B cell (primary cell): ENCODE results near the gene KCTD12. TPM values are rescaled to one million over a fixed set of nuclear protein-coding genes. Genes with fewer than 3 reads are reported as not detected.

Experiments
- ATAC-seq: fragments of 200-7000 bp; cut with Tn5 transposase; one replicate; pipeline ENCODE4 v1.10.0; 2021; ENCODE audit warnings: low read depth, mild to moderate bottlenecking, moderate number of reproducible peaks, moderate library complexity
- CTCF ChIA-PET: fragments of 350-600 bp; sonication (Branson Sonifier 250); formaldehyde crosslinking; loops from one replicate; lab custom pipeline; 2021; ENCODE audit warnings: antibody characterized with exemption, inconsistent platforms; lab: Charles Lee
- POLR2A ChIA-PET: fragments of 350-600 bp; sonication (Branson Sonifier 250); formaldehyde crosslinking; loops from one replicate; lab custom pipeline; 2021; ENCODE audit warnings: antibody characterized with exemption; lab: Charles Lee
- DNase-seq: peaks from one replicate; pipeline ENCODE4 v3.0.0; 2013
- H2AFZ ChIP-seq: 2 replicates; pipeline ENCODE4 v1.6.1; 2012; ENCODE audit warnings: mild to moderate bottlenecking, low read depth, low read length; ENCODE audit not compliant: insufficient read depth, poor library complexity, severe bottlenecking
- H3K27ac ChIP-seq, 2 donors: 1 replicate in 1 of 2; 2 replicates in 1 of 2; pipeline ENCODE4 v1.5.1; 2012 to 2013; ENCODE audit warnings: low read length in 2 of 2, mild to moderate bottlenecking in 2 of 2, moderate library complexity in 1 of 2
- H3K27me3 ChIP-seq, 4 experiments: fragments of 200-600 bp in 1 of 4; sonication (generic) in 1 of 4; replicated peaks in 1 of 4; 1 replicate in 2 of 4; 2 replicates in 2 of 4; pipeline versions ENCODE4 v1.6.1 to v1.7.0; 2013 to 2016; ENCODE audit warnings: low read length in 3 of 4, mild to moderate bottlenecking in 2 of 4, mixed read lengths in 1 of 4, moderate library complexity in 1 of 4; ENCODE audit not compliant: insufficient read depth in 4 of 4, control insufficient read depth in 3 of 4; ENCODE audit errors: control extremely low read depth in 1 of 4
- H3K36me3 ChIP-seq, 2 experiments: replicated peaks in 1 of 2; 1 replicate in 1 of 2; 2 replicates in 1 of 2; pipeline versions ENCODE4 v1.6.1 to v1.7.1; 2013; ENCODE audit warnings: low read length in 1 of 2; ENCODE audit not compliant: insufficient read depth in 2 of 2, control insufficient read depth in 1 of 2; ENCODE audit errors: control extremely low read depth in 1 of 2, extremely low read depth in 1 of 2
- H3K4me1 ChIP-seq, 2 donors: fragments of 200-600 bp in 1 of 2; sonication (generic) in 1 of 2; 1 replicate in 1 of 2; 2 replicates in 1 of 2; pipeline versions ENCODE4 v1.5.1 to v1.6.1; 2013 to 2017; ENCODE audit warnings: low read length in 2 of 2; ENCODE audit not compliant: control insufficient read depth in 2 of 2, insufficient read depth in 2 of 2
- H3K4me2 ChIP-seq: replicated peaks from 2 replicates; pipeline ENCODE3; 2012; ENCODE audit warnings: mild to moderate bottlenecking, low read depth, low read length; ENCODE audit not compliant: poor library complexity, severe bottlenecking
- H3K4me3 ChIP-seq, 5 experiments: fragments of 200-600 bp in 1 of 5; sonication (generic) in 1 of 5; 1 replicate in 3 of 5; 2 replicates in 2 of 5; pipeline versions ENCODE4 v1.5.1 to v1.7.0; 2011 to 2016; ENCODE audit warnings: low read length in 4 of 5, mild to moderate bottlenecking in 4 of 5, low read depth in 2 of 5, control low read depth in 1 of 5, moderate library complexity in 1 of 5; ENCODE audit not compliant: insufficient read depth in 1 of 5; ENCODE audit errors: control extremely low read depth in 1 of 5, extremely low read depth in 1 of 5
- H3K79me2 ChIP-seq: fragments of 200-600 bp; sonication (generic); one replicate; pipeline ENCODE4 v1.6.0; 2016; ENCODE audit warnings: low read length; ENCODE audit not compliant: control insufficient read depth, insufficient read depth
- H3K9ac ChIP-seq: fragments of 200-600 bp; sonication (generic); 2 replicates; pipeline ENCODE4 v1.6.1; 2017; ENCODE audit warnings: mild to moderate bottlenecking, low read length, moderate library complexity
- H3K9me3 ChIP-seq, 3 donors: one replicate each; pipeline versions ENCODE4 v1.6.1 to v1.7.1; 2013; ENCODE audit warnings: low read length in 2 of 3; ENCODE audit not compliant: control insufficient read depth in 2 of 3, insufficient read depth in 1 of 3; ENCODE audit errors: control extremely low read depth in 1 of 3
- H4K20me1 ChIP-seq: 2 replicates; pipeline ENCODE4 v1.6.0; 2012; ENCODE audit warnings: mild to moderate bottlenecking, low read length; ENCODE audit not compliant: insufficient read depth, control insufficient read depth, poor library complexity, severe bottlenecking
- H3K27ac Mint-ChIP-seq: one replicate; pipeline ENCODE4 v1.8.0; 2021; ENCODE audit warnings: mixed read lengths
- H3K27me3 Mint-ChIP-seq: one replicate; pipeline ENCODE4 v1.8.0; 2021; ENCODE audit warnings: mixed read lengths
- H3K4me1 Mint-ChIP-seq: one replicate; pipeline ENCODE4 v1.8.0; 2021; ENCODE audit warnings: mixed read lengths
- H3K4me3 Mint-ChIP-seq: one replicate; pipeline ENCODE4 v1.8.0; 2021; ENCODE audit warnings: mixed read lengths
- H3K9me3 Mint-ChIP-seq: one replicate; pipeline ENCODE4 v1.8.0; 2022; ENCODE audit warnings: mixed read lengths; ENCODE audit not compliant: insufficient read depth
- CTCF ChIP-seq: fragments of 200-600 bp; IDR thresholded peaks from one replicate; pipeline ENCODE4 v1.8.0; 2022; ENCODE audit warnings: antibody characterized with exemption, mild to moderate bottlenecking
- EZH2 ChIP-seq: IDR thresholded peaks from 2 replicates; pipeline ENCODE4 v1.6.1; 2012; ENCODE audit warnings: borderline replicate concordance, low read depth, mild to moderate bottlenecking, moderate library complexity, low read length; ENCODE audit not compliant: insufficient read depth, poor library complexity, severe bottlenecking
- WGBS: methylation state at CpG from one replicate; pipeline ENCODE4 v1.1.5; 2013; ENCODE audit warnings: missing lambda C conversion rate; ENCODE audit not compliant: insufficient coverage; 5-methylcytosine and 5-hydroxymethylcytosine counted together
- intact Hi-C: fragments of 100-400 bp; cut with micrococcal nuclease; formaldehyde crosslinking; loops from one replicate; pipeline ENCODE4 v1.10.0; 2022
- polyA plus RNA-seq: library from polyadenylated mRNA; depleted of rRNA; stranded (reverse); fragments of >200 nt; gene quantifications from 2 replicates; pipeline ENCODE4 v1.2.3, GENCODE V29; 2012
- total RNA-seq, 2 donors: library from RNA; stranded (reverse); fragments of 120-200 nt in 1 of 2; gene quantifications; 1 replicate in 1 of 2; 2 replicates in 1 of 2; pipeline versions ENCODE4 v1.2.3 to v1.2.4, GENCODE V29; 2013 to 2022

KCTD12 gene
- total and polyA plus RNA-seq, 2 donors (not counting 1 experiment from before 2014, with no cell fraction given) = 1.8 to 6.2 TPM

GRCh38 chr13:76848596-76848995 is 37.6 kb downstream of the KCTD12 start:
- intact Hi-C loops = no loop called here
- no peaks in the 10 kb centered on the region for H3K4me1 Mint-ChIP-seq
- Histone ChIP-seq H3K79me2 (no peaks in the 10 kb centered on the region), H3K4me2 (no peak overlapping the region), H2AFZ (no peak overlapping the region), H3K9me3 (no peaks in the 10 kb centered on the region), H3K36me3 (no peaks in the 10 kb centered on the region), H3K9ac (no peak overlapping the region), H3K27ac (no peak overlapping the region), H3K27me3 (peaks cover 0 to 2% (median 0%) of the 10 kb centered on the region in 4 experiments), H4K20me1 (no peaks in the 10 kb centered on the region), H3K4me3 (no peak overlapping the region), H3K4me1 (no peaks in the 10 kb centered on the region)
- TF ChIP-seq CTCF = no peak
- no peak for TF ChIP-seq EZH2
- H3K27me3 Mint-ChIP-seq = no peaks in the 10 kb centered on the region
- ChIA-PET CTCF (no interaction called here), POLR2A (no interaction called here)
- WGBS = 100% methylated on average over 2 of the region's 3 CpGs
- ATAC-seq (no peak), DNase-seq (no peak)
- H3K4me3 Mint-ChIP-seq = no peak overlapping the region
- no peak overlapping the region for H3K27ac Mint-ChIP-seq
- no peaks in the 10 kb centered on the region for H3K9me3 Mint-ChIP-seq

- Histone ChIP-seq H3K4me1 (no peaks in the 10 kb centered on the region), H4K20me1 (no peaks in the 10 kb centered on the region), H3K9me3 (peaks cover 0 to under 1% (median 0%) of the 10 kb centered on the region in 3 donors), H3K27ac (no peak overlapping the region), H2AFZ (no peak overlapping the region), H3K4me2 (no peak overlapping the region), H3K79me2 (no peaks in the 10 kb centered on the region), H3K9ac (no peak overlapping the region), H3K27me3 (peaks cover 0 to 2% (median 0%) of the 10 kb centered on the region in 4 experiments), H3K4me3 (no peak overlapping the region), H3K36me3 (no peaks in the 10 kb centered on the region)
- no peak overlapping the region for H3K27ac Mint-ChIP-seq
- no peak for ATAC-seq
- no peaks in the 10 kb centered on the region for H3K4me1 Mint-ChIP-seq
- no peak overlapping the region for H3K4me3 Mint-ChIP-seq
- CTCF ChIA-PET = no interaction called here
- H3K9me3 Mint-ChIP-seq = peaks cover 2% of the 10 kb centered on the region
- intact Hi-C loops = no loop called here
- TF ChIP-seq CTCF (no peak), EZH2 (no peak)
- DNase-seq = no peak
- POLR2A ChIA-PET = no interaction called here
- H3K27me3 Mint-ChIP-seq = peaks cover 13% of the 10 kb centered on the region
- WGBS = no CpG with 5 or more reads among the region's 4 CpGs
Observed at GRCh38 chr13:76846363-76846762, 39.8 kb downstream of the KCTD12 start.
